ENCODE measurements around the gene CDKN2B-AS1. TPM values are rescaled to one million over a fixed set of nuclear protein-coding genes. Genes with fewer than 3 reads are reported as not detected.

Gene CDKN2B-AS1
- total and polyA plus RNA-seq, 7 donors = 0.49 to 264 (median 2.0) TPM

- H3K4me1 ChIP-seq = no peaks in the 10 kb centered on the region
- H3K9me3 ChIP-seq = no peaks in the 10 kb centered on the region
- intact Hi-C loops (cut with DNase I) = no loop called here
- TF ChIP-seq EP300 (IDR thresholded peaks at IDR 0.05) = no peak
- TF ChIP-seq POLR2AphosphoS5 (IDR thresholded peaks at IDR 0.05) = no peak
- TF ChIP-seq POLR2A (IDR thresholded peaks at IDR 0.05) = no peak
- TF ChIP-seq, protein P1, sequence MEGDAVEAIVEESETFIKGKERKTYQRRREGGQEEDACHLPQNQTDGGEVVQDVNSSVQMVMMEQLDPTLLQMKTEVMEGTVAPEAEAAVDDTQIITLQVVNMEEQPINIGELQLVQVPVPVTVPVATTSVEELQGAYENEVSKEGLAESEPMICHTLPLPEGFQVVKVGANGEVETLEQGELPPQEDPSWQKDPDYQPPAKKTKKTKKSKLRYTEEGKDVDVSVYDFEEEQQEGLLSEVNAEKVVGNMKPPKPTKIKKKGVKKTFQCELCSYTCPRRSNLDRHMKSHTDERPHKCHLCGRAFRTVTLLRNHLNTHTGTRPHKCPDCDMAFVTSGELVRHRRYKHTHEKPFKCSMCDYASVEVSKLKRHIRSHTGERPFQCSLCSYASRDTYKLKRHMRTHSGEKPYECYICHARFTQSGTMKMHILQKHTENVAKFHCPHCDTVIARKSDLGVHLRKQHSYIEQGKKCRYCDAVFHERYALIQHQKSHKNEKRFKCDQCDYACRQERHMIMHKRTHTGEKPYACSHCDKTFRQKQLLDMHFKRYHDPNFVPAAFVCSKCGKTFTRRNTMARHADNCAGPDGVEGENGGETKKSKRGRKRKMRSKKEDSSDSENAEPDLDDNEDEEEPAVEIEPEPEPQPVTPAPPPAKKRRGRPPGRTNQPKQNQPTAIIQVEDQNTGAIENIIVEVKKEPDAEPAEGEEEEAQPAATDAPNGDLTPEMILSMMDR (IDR thresholded peaks at IDR 0.05) = no peak
- H3K27me3 ChIP-seq = no peaks in the 10 kb centered on the region
- 17 to 42% methylated on average over 1 of the region's 1 CpG for WGBS, 2 donors
- no peak overlapping the region for H3K4me3 ChIP-seq
- DNase-seq = no peak
- H3K27ac ChIP-seq = no peak overlapping the region
- H3K36me3 ChIP-seq = no peaks in the 10 kb centered on the region
Observed at GRCh38 chr9:22165144-22165543, 170.6 kb downstream of the CDKN2B-AS1 start.

GRCh38 chr9:22169243-22169642, 174.7 kb downstream of the CDKN2B-AS1 start:
- no peaks in the 10 kb centered on the region for H3K4me1 ChIP-seq
- no peak overlapping the region for H3K27ac ChIP-seq
- no peaks in the 10 kb centered on the region for H3K36me3 ChIP-seq
- WGBS, 2 donors = 77 to 82% methylated on average over 2 of the region's 2 CpGs
- no peak for DNase-seq
- TF ChIP-seq, protein P1 (IDR thresholded peaks at IDR 0.05) = no peak
- no peak for TF ChIP-seq POLR2A (IDR thresholded peaks at IDR 0.05)
- no peak for TF ChIP-seq EP300 (IDR thresholded peaks at IDR 0.05)
- TF ChIP-seq POLR2AphosphoS5 (IDR thresholded peaks at IDR 0.05) = no peak
- no peaks in the 10 kb centered on the region for H3K9me3 ChIP-seq
- intact Hi-C loops (cut with DNase I) = no loop called here
- no peaks in the 10 kb centered on the region for H3K27me3 ChIP-seq
- H3K4me3 ChIP-seq = no peak overlapping the region

DNA sequence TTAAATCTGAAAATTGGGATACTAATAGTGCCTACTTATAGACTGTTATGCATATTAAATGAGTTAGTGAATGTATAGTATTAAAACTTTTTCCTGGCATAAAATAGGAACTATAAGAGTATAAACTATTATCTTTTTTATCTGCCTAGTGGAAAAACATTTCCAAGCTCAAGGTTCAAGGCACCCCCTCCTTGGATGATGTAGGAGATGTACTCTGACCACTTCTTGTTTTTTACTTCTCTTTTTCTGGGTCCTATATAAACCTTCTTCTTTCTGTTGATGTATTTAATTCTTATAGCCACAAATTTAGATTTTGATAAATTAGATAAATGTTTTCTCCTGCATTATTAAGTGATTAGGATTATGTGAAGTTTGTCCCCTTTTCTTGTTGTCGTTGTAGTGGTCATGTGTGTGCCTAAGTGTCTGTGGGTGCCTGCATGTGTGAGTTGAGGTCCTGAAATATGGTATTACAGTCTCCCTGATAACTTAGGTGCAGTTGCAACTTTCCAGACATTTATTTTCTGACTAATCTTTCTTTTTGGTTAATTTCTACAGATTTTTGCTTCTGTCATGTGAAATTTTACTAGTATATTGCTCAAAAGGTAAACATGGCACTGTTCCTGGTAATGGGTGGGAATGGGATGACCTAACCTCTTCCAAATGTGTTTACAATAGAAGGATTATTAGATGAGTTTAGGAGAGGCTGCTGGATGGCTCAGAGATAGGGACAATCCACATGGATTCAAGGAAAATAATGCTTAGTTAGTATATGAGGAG, 175.3 kb downstream of the CDKN2B-AS1 start:
- H3K9me3 ChIP-seq = no peaks in the 10 kb centered on the region
- DNase-seq = no peak
- H3K4me3 ChIP-seq = no peak overlapping the region
- WGBS, 2 donors = 71 to 74% methylated on average over 1 of the region's 1 CpG
- H3K4me1 ChIP-seq = no peaks in the 10 kb centered on the region
- intact Hi-C loops (cut with DNase I) = no loop called here
- H3K27me3 ChIP-seq = no peaks in the 10 kb centered on the region
- no peak overlapping the region for H3K27ac ChIP-seq
- H3K36me3 ChIP-seq = no peaks in the 10 kb centered on the region
- TF ChIP-seq EP300 (IDR thresholded peaks at IDR 0.05) (no peak), POLR2AphosphoS5 (IDR thresholded peaks at IDR 0.05) (no peak), POLR2A (IDR thresholded peaks at IDR 0.05) (no peak)
- TF ChIP-seq, protein P1 (IDR thresholded peaks at IDR 0.05) = no peak

Small RNA genes within 50 kb of the gene (small RNA-seq; reads per million reads assigned to genes)
- gene RF01909 (0 reads per million in 3 donors), gene RF02045 (0 reads per million in 3 donors)

Other genes starting within 250 kb of the CDKN2B-AS1 start
- gene MTAP, start 192.2 kb upstream of the CDKN2B-AS1 start, total RNA-seq = 10 to 100 TPM; 19.9 to 28.5 (median 23.7) TPM
- gene MTAP, start 192.2 kb upstream of the CDKN2B-AS1 start, polyA plus RNA-seq = 10 to 100 TPM in 1 of 3 donors, 1 to 10 TPM in 2; 7.6 to 13.5 (median 7.8) TPM
- 1 to 10 TPM; 1.4 to 6.1 (median 3.5) TPM for gene CDKN2A, start 399 bp upstream of the CDKN2B-AS1 start, total RNA-seq
- 1 to 10 TPM; 1.7 to 2.5 (median 2.4) TPM for gene CDKN2A, start 399 bp upstream of the CDKN2B-AS1 start, polyA plus RNA-seq
- gene CDKN2B, start 14.5 kb downstream of the CDKN2B-AS1 start, total RNA-seq = 1 to 10 TPM; 3.0 to 6.1 (median 4.5) TPM
- 100 to 1,000 TPM in 1 of 3 donors, 10 to 100 TPM in 2; 33.7 to 124 (median 84.1) TPM for gene CDKN2B, start 14.5 kb downstream of the CDKN2B-AS1 start, polyA plus RNA-seq

Data from sigmoid colon (tissue), 7 donors.